Cortex of kidney (tissue), 1 donor: ENCODE data around the gene DNM3.

Experiments used
- DNase-seq: peaks from one replicate; lab custom pipeline; 2025; lab: John Stamatoyannopoulos, UW

DNM3 gene

DNA sequence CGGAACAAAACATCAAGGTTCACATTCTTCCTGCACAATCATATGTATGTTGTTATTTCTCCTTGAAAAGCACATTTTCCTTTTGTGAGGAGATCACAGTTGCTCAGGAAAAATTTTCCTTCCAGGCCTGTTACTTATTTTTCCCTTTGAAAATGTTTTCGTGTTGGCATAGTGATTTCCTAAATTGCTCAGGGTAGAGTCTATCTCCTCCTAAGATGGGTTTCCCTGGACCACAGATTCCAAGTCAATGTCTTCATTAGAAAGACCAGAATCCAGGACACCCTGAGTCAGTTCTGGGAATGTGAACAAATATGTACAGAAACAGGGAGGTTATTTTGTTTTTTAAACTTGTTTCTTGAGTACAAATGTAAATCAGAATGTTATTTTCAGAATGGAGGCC is 484.8 kb downstream of the DNM3 start:
- DNase-seq: no peak

DNA sequence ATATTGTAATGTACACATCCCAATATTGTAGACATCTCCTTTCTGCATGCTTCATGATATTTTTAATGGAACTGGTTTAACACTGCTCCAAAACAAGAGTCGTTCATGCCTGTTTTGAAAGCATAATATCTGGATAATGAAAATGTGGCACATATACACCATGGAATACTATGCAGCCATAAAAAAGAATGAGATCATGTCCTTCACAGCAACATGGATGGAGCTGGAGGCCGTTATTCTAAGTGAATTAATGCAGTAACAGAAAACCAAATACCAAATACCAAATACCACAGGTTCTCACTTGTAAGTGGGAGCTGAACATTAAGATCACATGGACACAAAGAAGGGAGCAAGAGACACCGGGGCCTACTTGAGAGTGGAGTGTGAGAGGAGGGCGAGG is 487.0 kb downstream of the DNM3 start:
- no peak for DNase-seq

DNA sequence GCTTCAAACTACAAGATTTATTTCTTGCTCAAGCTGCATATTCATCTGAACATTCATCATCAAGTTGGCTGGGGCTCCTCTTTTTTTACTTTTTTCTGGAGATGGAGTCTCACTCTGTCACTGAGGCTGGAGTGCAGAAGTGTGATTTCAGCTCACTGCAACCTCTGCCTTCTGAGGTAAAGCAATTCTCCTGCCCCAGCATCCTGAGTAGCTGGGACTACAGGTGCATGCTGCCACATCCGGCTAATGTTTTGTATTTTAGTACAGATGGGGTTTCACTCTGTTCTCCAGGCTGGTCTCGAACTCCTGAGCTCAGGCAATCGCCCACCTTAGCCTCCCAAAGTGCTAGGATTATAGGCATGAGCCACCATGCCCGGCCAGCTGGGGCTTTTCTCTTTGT is 490.9 kb downstream of the DNM3 start:
- no peak for DNase-seq

DNA sequence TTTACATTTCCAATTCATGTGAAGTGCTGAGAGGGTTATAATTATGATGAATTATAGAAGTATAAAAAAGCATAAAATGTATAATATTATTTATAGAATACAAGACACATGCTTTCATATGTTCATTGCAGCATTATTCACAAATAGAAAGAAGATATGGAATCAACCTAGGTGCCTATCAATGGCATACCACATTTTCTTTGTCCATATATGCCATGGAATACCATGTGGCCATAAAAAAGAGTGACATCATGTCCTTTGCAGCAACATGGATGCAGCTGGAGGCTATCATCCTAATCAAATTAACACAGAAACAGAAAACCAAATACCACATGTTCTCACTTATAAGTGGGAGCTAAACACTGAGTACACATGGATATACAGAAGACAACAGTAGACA is 494.1 kb downstream of the DNM3 start:
- no peak for DNase-seq

DNA sequence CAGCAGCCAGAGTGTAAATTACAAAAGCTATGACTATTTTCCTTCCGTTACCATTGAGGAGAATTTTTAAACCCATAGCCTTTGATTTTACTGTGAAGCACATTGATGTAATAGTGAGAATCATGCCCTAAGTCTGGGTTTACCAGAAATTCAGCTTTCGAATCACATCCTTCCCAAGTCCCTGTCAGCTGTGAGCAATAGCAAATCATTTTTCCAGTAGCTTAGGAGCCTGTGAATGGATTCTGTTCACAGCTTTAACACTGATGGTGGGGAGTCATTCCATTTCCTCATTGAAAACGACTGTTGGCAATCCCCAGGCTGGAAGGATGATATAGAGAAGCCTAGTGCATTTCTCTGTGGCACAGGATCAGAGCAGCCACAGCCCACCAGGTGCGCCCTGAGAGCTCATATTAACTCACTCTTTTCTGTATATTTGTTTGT is 497.0 kb downstream of the DNM3 start:
- no peak for DNase-seq

DNA sequence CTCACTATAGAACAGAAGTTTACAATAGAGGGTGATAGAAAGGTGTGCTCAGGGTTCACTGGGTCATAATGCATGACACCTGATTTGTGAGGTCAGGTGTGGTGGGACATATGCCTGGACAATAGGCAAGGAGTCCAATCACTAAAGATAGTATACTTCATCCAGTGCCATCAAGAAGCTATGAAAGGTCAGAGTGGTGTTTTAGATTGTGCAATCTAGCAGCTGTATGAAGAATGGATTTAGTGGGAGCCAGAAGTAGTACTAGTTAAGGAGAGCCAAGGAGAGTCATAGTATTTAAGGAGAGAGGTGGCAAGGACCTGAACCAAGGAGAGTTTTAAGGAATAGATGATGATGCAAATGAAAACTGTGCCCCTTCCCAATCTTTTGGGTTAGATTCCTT is 498.5 kb downstream of the DNM3 start:
- no peak for DNase-seq

DNA sequence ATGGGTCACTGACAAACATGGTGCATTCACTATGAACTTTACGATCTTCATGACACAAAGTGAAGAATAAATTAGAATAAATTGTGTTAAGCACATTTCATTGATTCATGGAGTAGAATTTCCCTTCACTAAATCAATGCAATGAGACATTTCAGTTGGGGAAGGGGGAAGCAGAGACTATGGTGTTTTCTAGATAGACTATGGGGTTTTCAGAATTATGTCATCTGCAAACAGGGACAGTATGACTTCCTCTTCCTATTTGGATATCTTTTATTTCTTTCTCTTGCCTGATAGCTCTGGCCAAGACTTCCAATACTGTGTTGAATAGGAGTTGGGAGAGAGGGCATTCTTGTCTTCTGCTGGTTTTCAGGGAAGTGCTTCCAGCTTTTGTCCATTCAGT is 499.2 kb downstream of the DNM3 start:
- no peak for DNase-seq

DNA sequence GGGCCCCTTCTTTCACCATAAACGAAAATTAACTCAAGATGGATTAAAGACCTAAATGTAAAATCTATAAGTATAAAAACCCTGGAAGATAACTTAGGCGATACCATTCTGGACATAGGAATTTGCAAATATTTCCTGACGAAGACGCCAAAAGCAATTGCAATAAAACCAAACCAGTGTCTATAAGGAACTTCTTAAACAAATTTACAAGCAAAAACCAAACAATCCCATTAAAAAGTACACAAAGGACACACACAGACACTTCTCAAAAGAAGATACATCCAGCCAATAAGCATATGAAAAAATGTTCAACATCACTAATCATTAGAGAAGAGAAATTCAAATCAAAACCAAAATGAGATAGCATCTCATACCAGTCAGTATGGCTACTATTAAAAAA is 500.4 kb downstream of the DNM3 start:
- no peak for DNase-seq

DNA sequence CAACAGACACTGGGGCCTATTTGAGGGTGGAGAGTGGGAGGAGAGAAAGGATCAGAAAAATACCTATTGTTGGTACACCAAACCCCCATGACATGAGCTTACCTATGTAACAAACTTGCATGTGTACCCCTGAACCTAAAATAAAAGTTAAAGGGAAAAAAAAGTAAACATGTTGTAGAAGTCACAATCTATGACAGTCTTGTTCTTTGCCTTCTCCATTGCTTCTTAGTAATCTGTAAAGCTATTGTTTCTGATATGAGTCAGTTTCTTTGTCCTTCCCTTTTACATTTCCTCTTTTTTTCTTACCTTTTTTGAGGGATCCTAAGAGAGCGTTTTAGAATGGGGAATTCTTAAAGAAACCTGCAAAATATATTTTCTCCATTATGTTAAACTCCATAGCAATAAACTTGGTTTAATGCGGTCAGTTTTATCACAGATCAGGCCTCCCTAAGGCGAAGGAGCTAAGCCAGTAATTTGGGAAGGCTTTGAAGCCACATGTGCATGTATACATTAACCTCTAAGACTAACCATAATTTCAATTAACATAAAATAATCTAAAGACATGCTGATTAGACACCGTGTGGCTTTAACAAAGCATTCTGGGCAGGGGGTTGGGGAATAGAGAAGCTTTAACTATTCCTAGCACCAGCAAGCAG is 501.4 kb downstream of the DNM3 start:
- DNase-seq: no peak

DNA sequence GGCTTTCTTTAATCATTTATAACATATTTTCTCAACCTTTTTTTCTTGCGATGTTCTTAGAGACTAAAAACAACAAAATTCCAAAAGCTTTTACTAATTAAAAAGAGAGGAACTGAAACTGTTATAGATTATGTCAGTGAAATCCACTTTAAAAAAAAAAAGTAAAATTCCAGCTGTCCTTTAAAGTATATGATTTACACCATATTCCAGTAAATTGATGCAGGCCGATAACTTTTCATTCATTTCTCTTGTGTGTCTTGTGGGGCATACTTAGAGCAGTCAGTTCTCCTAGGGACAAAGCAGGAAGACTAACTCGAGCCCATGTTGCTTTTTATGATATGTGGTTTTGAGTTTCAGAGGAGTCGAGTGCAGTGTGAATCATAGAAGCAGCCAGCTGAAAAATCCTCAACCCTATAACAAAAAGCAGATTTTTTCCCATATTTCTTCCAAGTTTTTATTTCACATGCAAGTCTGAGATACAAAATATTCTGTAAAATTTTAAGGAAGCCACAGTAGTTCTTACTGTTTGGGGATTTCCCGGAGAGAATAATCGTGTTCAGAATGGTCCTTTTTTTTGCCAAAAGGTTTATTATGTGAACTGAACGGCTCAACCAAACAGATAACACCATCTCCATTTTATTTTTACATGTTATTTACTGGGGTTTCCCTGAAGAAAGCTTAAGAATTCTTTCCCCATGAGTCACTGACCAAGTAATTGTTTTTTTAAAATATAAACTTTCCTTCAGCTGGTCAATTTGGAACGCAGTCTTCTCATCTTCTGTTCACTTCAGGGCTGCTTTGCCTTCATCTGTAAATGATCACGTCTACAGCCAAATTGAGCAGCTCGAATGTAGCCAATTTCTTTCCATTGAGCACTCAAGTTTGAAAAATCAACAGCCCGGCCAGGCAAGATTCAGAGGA is 502.2 kb downstream of the DNM3 start:
- DNase-seq: no peak

DNA sequence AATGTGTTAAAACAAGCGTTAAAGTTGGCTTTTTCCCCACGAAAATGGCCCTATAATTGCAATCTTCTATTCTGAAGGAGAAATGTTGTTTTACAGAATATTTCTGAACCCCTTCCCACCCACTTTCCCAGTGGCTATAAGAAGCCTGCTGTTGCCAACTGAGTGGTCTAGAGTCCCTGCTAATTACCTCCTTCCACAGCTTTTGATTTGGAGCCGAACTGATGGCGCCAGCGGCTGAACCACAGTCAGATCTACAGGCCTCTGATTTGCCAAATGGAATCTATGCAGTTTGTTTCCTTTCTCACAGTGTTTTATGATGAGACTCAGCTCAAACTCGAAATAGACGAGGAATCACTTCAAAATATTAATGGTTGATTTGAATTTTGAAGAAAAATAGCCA is 503.1 kb downstream of the DNM3 start:
- no peak for DNase-seq

DNA sequence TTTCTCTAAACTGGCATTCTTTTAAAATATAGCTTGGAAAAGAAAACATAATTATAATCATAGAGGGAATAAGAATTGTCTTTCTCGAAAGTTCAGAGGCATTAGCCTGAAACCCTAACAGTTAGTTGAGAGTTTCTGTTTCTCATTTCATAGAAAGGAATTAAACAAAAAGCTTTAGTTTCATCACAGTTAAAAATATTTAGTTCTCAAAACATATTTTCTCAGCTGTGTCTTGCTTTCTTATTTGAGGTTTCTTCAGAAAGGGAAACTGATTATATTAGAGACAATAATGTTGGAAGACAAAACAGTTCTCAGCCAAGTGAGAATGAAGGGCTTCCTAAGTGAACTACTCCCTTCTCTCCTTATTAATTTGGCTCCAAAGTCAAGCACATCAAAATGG is 503.8 kb downstream of the DNM3 start:
- no peak for DNase-seq

DNA sequence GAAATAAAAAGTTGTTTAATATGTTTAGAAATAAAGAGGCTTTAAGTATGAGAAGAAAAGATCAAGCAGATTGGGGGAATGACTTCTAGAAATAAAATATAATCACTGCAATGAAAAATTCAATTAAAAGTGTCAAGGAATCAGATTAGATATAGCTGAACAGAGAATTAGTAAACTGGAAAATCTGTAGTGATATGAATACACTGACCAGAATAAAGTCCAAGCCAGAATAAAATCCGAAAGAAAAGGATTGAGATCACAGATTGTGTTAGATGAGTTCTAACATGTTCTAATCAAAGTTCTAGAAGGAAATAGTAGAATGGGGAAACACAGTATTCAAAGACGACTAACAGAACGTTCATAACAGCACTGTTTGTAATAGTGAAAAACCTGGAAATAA is 506.1 kb downstream of the DNM3 start:
- no peak for DNase-seq

DNA sequence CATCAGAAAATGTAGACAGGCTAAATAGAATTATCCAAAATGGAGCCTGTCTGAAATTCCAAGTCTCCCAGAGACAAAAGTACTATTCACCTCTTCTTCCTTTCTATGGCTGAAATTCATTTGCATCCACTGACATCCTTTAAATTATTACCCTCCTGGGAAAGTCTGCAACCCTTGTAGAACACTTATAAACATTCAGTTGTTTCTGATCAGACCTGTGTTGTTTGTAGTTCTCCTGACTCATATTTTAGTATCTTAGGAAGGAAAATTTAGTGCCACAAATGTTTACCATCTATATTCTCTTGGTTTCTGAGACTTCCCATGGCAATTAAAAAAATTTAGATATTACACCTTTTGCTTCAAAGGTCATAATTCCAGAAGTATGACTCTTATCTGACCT is 509.6 kb downstream of the DNM3 start:
- DNase-seq: no peak

DNA sequence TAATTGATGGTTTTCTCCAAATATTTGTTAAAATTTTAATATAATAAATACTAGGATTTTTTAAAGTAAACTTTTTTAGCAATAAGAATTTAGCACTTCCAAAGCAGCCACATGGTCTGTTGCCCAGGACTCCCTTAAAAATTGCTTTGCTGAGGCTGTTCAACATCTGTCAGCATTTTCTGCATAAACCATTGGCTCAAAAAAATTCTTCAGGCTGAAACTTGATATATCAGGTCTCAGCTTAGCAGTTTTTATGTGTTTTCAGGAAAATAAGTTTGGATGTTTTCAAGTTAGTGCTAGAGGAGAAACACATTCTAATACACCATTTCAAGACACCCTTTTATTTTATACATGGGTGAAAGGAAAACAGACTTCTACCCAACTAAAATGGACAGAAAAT is 510.0 kb downstream of the DNM3 start:
- DNase-seq: no peak

DNA sequence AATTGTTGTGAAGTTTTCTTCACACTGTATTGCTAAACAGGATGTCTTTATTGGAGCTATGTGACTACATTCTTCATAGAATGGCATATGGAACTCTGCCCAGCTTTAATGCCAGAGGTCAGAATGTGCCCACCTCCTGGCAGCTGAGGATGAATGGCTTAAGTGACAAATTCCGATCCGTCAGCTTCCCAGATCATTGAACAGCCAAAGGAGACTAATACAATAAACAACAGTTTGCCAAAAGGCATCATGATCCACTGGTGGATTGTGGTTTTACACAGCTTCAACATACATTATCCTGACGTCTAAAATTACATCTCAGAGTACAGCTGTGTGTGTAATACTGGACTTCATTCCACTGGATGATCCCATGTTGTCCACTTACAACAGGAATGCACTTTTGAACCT is 510.5 kb downstream of the DNM3 start:
- DNase-seq: no peak

DNA sequence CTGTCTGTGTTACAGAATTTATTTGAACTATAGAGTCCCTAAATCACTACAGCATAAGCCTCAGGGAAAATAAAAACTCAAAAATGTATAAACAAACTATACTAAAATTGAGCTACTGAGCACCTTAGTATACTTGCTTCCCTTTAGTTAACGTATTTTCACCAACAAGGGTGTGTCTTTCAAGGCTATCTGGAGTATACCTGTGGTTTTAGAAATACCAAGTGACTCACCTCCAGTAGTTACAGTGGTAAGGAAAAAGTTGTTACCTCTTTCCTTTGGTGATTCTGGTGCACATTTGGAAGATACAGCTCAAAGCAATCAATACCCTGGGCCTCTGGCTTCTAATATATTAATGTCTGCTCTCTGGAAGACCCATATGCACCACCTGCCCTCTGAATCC is 511.1 kb downstream of the DNM3 start:
- DNase-seq: no peak

DNA sequence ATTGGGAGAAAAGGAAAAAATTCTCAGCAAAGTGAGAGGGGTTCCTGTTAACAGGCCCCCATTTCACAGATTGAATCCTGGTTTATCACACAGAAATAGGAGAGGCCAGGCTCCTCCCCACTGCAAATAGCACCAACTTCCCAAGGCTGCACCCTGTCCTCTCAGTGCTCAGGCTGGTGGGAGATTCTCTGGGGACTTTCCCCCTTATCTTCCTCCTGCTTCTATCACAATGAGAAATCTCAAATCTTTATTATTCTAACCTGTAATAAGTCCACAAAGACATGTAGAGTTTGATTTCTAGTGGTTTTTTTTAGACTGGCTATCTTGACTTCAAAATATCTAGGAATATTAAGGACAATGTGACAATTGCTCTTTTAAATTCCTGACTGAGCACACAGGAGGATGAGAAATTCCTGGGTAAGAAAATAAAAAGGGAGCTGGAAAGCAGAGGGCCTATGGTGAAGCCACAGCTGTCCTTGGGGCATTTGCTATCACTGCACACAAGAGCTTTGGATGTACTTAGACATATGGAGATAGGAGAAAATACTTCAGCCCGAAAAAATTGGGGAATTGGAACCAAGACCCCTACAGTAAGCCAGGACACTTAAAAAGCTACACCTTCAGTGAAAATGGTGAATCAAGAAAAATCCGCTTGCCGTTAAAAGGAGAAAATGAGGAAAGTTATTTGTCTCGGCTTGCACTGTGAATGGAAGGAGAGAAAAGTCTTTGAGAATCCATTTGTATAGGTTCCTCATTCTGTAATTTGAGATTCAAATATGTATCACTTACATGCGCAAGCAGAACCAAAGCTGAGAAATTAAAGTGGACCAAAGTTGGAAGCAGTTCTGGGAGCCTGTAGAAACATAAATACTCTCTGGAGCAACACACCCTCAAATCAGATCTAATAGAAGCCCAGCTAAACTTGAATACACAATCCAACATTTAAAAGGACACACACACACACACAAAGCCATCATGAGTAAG is 513.3 kb downstream of the DNM3 start:
- DNase-seq: no peak

DNA sequence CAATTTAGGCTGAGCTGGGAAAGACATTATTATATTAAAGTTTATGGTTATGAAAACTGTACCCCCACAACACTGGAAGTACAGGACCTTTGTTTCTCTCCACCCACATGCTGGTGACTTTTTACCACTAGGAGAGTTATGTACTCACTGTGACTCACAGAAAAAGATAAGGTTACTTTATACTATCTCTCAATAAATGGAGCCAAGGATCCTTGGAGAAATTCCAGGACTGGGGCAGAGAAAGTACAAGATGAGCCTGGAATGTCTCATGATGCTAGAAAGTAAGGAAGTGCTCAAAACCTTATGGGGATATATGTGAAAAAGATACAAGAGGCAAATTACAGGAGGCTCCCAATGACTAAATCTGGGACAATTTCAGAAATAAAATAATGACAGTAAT is 515.3 kb downstream of the DNM3 start:
- no peak for DNase-seq

DNA sequence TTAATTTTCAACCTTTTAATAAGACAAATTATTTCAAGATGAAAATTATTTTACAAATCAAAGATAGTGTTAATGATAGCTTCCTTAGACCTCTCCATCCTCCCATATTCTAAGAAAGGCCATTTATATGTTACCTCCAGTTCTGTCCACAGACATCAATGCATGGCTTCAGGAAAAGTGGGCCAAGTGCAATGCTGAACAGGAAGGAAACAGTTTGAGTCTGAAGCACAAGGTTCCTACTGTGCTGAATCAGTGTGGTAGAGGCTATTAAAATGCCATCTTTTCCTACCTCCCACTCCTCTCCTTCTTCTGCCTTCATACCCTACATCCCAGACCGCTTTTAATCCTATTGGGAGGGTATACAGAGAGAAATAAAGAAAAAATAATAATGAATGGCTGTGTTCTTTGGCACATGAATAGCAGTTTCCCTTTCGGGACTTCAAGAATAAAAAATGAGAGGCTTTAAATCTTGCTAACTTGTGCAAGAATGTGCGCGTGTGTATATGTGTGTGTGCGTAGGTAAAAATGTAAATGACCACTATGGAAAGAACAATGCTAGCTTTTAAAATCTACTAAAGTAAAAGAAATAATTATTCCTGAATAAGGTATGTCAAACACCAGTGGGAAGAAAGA is 516.6 kb downstream of the DNM3 start:
- no peak for DNase-seq

DNA sequence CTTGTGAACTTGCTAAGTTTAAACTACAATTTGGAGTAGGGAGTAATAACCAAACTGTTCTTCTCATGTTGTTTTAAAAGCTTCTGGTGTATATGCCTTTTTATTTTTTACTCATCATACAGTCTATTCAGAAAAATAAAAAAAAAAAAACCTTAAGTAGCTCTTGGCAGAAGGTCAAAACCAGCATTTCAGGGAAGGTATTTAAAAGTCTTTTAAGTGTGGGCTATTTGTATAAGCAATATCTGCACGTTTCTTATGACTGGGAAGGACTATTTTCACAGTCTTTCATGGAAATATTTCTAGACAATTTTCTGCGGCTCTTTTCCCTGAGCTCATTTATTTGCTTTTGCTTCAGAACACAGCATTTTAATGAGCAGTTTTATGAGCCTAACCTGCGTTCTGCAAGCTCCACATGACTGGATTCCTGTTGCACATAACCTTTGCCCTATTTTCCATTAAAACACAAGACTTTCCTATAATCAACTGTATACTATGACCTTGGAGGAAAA is 518.2 kb downstream of the DNM3 start:
- DNase-seq: no peak

DNA sequence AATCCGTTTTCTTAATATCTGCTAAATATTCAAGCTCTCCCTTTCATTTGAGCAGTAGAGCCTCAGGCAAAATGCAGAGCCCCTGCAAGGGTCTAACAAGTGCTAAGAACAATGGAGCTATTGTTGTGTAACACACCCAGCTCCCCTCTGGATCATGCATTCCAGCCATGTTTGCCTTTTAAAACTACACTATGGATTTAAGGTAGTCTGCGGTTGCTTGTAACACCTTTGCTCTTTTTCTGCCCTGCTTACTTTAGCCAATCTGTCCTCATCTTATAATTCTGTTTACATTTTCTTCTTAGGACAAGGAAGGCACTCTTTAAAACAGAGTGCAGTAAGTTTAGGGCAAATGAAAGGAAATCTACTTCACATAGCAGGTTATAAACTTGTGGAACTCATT is 519.2 kb downstream of the DNM3 start:
- DNase-seq: no peak
